Smooth muscle cell (in vitro differentiated cells): ENCODE data around the gene TMPRSS11D. TPM values are rescaled to one million over a fixed set of nuclear protein-coding genes. Genes with fewer than 3 reads are reported as not detected.

Experiments used
- DNase-seq: peaks from one replicate; lab custom pipeline; 2025; ENCODE audit not compliant: unreplicated experiment; lab: John Stamatoyannopoulos, UW
- H2AFZ ChIP-seq: fragments of 200-600 bp; sonication (generic); 2 replicates; pipeline ENCODE4 v1.6.0; 2016; ENCODE audit warnings: antibody characterized with exemption, low read depth, mild to moderate bottlenecking
- H3F3A ChIP-seq: fragments of 200-600 bp; sonication (generic); 2 replicates; pipeline ENCODE4 v1.6.0; 2017; ENCODE audit warnings: antibody characterized with exemption, low read depth
- H3K27ac ChIP-seq: fragments of 200-600 bp; sonication (generic); 2 replicates; pipeline ENCODE4 v1.5.1; 2016; ENCODE audit warnings: low read depth, mild to moderate bottlenecking
- H3K27me3 ChIP-seq: fragments of 200-600 bp; sonication (generic); 2 replicates; pipeline ENCODE4 v1.6.1; 2016; ENCODE audit warnings: low read depth, mild to moderate bottlenecking
- H3K36me3 ChIP-seq: fragments of 200-600 bp; sonication (generic); 2 replicates; pipeline ENCODE4 v1.5.1; 2016; ENCODE audit warnings: low read depth
- H3K4me1 ChIP-seq: fragments of 200-600 bp; sonication (generic); 2 replicates; pipeline ENCODE4 v1.5.1; 2016; ENCODE audit warnings: low read depth
- H3K4me2 ChIP-seq: fragments of 200-600 bp; sonication (generic); 2 replicates; pipeline ENCODE4 v1.6.0; 2016; ENCODE audit warnings: mild to moderate bottlenecking
- H3K4me3 ChIP-seq: fragments of 200-600 bp; sonication (generic); 2 replicates; pipeline ENCODE4 v1.5.1; 2016; ENCODE audit warnings: mild to moderate bottlenecking
- H3K79me2 ChIP-seq: fragments of 200-600 bp; sonication (generic); 2 replicates; pipeline ENCODE4 v1.6.0; 2016; ENCODE audit warnings: low read depth, mild to moderate bottlenecking
- H3K9ac ChIP-seq: fragments of 200-600 bp; sonication (generic); 2 replicates; pipeline ENCODE4 v1.6.0; 2016; ENCODE audit warnings: low read depth
- H3K9me3 ChIP-seq: fragments of 200-600 bp; sonication (generic); replicated peaks from 2 replicates; pipeline ENCODE4 v1.5.1; 2016; ENCODE audit warnings: low read depth
- H4K20me1 ChIP-seq: fragments of 200-600 bp; sonication (generic); 2 replicates; pipeline ENCODE4 v1.6.0; 2016; ENCODE audit warnings: low read depth
- CTCF ChIP-seq: fragments of 200-600 bp; sonication (generic); IDR thresholded peaks from 2 replicates; pipeline ENCODE4 v1.5.1; 2017; ENCODE audit warnings: borderline replicate concordance, mild to moderate bottlenecking, antibody characterized with exemption; ENCODE audit not compliant: insufficient read depth, poor library complexity, severe bottlenecking
- WGBS: methylation state at CpG from one replicate; pipeline ENCODE4 v1.1.7; 2016; ENCODE audit warnings: low lambda C conversion rate; 5-methylcytosine and 5-hydroxymethylcytosine counted together
- polyA plus RNA-seq: library from polyadenylated mRNA; unstranded; fragments of >200 nt; fragmentation: Nextera tagmentation; extraction: Ambion mirVana; gene quantifications from 2 replicates; pipeline ENCODE4 v1.2.1, GENCODE V29; 2016
- total RNA-seq: library from RNA; depleted of rRNA; stranded (reverse); fragments of >200 nt; gene quantifications from 2 replicates; pipeline ENCODE4 v1.2.3, GENCODE V29; 2014

TMPRSS11D gene
- total and polyA plus RNA-seq, 2 experiments from 2014 or later: not detected

- Histone ChIP-seq H3K4me3 (no peak overlapping the region), H3F3A (peaks cover 3% of the 10 kb centered on the region), H2AFZ (peak overlapping the region; percentile 53), H3K4me2 (peak overlapping the region; percentile 16), H3K4me1 (peaks cover 12% of the 10 kb centered on the region), H3K9ac (peak overlapping the region; percentile 64), H3K9me3 (no peaks in the 10 kb centered on the region), H3K79me2 (no peaks in the 10 kb centered on the region), H4K20me1 (no peaks in the 10 kb centered on the region), H3K36me3 (no peaks in the 10 kb centered on the region), H3K27me3 (no peaks in the 10 kb centered on the region), H3K27ac (peak overlapping the region; percentile 94)
- WGBS: 62% methylated on average over 4 of the region's 4 CpGs
- TF ChIP-seq CTCF: no peak
- no peak for DNase-seq
These were observed 2.5 kb upstream of the TMPRSS11D start for GRCh38 chr4:67886281-67886680.

- 6% methylated on average over 6 of the region's 6 CpGs for WGBS
- Histone ChIP-seq H4K20me1 (no peaks in the 10 kb centered on the region), H3K9ac (peak overlapping the region; percentile 64), H3K79me2 (no peaks in the 10 kb centered on the region), H3F3A (peaks cover 3% of the 10 kb centered on the region), H3K4me3 (no peak overlapping the region), H3K4me2 (peak overlapping the region; percentile 74), H3K9me3 (no peaks in the 10 kb centered on the region), H3K27ac (peak overlapping the region; percentile 94), H2AFZ (peak overlapping the region; percentile 53), H3K27me3 (no peaks in the 10 kb centered on the region), H3K36me3 (no peaks in the 10 kb centered on the region), H3K4me1 (peaks cover 12% of the 10 kb centered on the region)
- DNase-seq: no peak
- TF ChIP-seq CTCF: no peak
These were observed 2.0 kb upstream of the TMPRSS11D start for GRCh38 chr4:67885762-67886161.

GRCh38 chr4:67884701-67885100 is 899 bp upstream of the TMPRSS11D start:
- H3K27ac ChIP-seq: peak overlapping the region; percentile 94
- H3F3A ChIP-seq: peaks cover 3% of the 10 kb centered on the region

More at GRCh38 chr4:67884701-67885100, 899 bp upstream of the TMPRSS11D start:
- no peaks in the 10 kb centered on the region for H4K20me1 ChIP-seq
- no peaks in the 10 kb centered on the region for H3K27me3 ChIP-seq
- H2AFZ ChIP-seq: peak overlapping the region; percentile 87
- no peak overlapping the region for H3K4me2 ChIP-seq
- no peaks in the 10 kb centered on the region for H3K36me3 ChIP-seq
- H3K4me1 ChIP-seq: peaks cover 12% of the 10 kb centered on the region
- no peak for TF ChIP-seq CTCF
- no peak for DNase-seq
- no peak overlapping the region for H3K4me3 ChIP-seq
- no peak overlapping the region for H3K9ac ChIP-seq
- H3K79me2 ChIP-seq: no peaks in the 10 kb centered on the region
- no peaks in the 10 kb centered on the region for H3K9me3 ChIP-seq
